ENCODE results near the gene CAMSAP1. TPM values are rescaled to one million over a fixed set of nuclear protein-coding genes. Genes with fewer than 3 reads are reported as not detected.

CAMSAP1 gene
- total and polyA plus RNA-seq, 10 of the 15 experiments (the other 5 are each of a cell fraction or from before 2014, with no cell fraction given): 1.4 to 24.7 (median 8.0) TPM

DNA sequence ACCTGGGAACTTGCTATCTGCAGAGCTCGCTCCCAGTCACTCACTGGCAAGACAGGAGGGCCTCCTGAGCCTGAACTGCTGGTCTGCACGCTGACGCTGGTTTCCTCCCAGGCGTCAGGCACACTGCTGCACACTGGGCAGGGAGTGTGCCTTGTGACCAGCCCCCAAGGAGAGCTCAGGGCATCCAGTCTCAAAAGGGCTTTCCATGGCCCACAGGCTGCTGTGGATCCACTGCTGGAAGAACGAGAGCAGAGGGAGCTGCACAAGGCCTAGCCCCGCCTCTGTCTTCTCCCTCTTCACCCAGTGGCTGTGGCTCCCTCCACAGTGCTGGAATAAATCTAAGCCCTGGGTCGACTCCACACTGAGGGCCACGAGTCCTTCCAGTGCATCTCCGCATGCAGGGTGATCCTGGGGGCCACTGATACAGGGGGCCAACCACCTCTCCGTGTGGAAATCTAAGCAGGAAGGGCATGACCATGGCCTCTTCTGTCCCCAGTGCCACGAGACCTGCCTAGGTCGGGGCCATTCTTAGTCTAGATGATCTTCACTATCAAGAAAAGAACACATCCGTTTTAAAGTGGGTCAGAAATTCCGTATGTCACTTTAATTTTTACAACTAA, 93.6 kb downstream of the CAMSAP1 start:
- no peaks in the 10 kb centered on the region for H3K4me1 ChIP-seq (ENCODE audit: control insufficient read depth, insufficient read depth, low read length)
- intact Hi-C loops (cut with micrococcal nuclease; ENCODE audit: unreplicated experiment) (no loop called here), in situ Hi-C loops (cut with MboI) (no loop called here)
- CTCF ChIA-PET: no interaction called here
- H3K4me3 ChIP-seq: no peak overlapping the region
- no peak for DNase-seq (ENCODE audit: low read depth, low spot score)
- H3K9me3 ChIP-seq (replicated peaks; ENCODE audit: control insufficient read depth, insufficient read depth, low read length): no peaks in the 10 kb centered on the region
- no peak for FAIRE-seq
- no peaks in the 10 kb centered on the region for H3K79me2 ChIP-seq (ENCODE audit: control insufficient read depth, insufficient read depth, low read length)
- 88% methylated on average over 14 of the region's 14 CpGs for WGBS (ENCODE audit: insufficient coverage, insufficient replicate concordance, low lambda C conversion rate, missing lambda C conversion rate)
- no peak overlapping the region for H3K27ac ChIP-seq (ENCODE audit: control insufficient read depth, insufficient read depth)
- TF ChIP-seq, protein P1, sequence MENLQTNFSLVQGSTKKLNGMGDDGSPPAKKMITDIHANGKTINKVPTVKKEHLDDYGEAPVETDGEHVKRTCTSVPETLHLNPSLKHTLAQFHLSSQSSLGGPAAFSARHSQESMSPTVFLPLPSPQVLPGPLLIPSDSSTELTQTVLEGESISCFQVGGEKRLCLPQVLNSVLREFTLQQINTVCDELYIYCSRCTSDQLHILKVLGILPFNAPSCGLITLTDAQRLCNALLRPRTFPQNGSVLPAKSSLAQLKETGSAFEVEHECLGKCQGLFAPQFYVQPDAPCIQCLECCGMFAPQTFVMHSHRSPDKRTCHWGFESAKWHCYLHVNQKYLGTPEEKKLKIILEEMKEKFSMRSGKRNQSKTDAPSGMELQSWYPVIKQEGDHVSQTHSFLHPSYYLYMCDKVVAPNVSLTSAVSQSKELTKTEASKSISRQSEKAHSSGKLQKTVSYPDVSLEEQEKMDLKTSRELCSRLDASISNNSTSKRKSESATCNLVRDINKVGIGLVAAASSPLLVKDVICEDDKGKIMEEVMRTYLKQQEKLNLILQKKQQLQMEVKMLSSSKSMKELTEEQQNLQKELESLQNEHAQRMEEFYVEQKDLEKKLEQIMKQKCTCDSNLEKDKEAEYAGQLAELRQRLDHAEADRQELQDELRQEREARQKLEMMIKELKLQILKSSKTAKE (IDR thresholded peaks at IDR 0.05; ENCODE audit: low read depth, poor library complexity, severe bottlenecking): no peak
- TF ChIP-seq ZZZ3 (IDR thresholded peaks at IDR 0.05; ENCODE audit: control insufficient read depth, insufficient read length, low read depth): no peak
- TF ChIP-seq YY1 (IDR thresholded peaks at IDR 0.05; ENCODE audit: low read depth, low read length): no peak
- TF ChIP-seq BACH1 (IDR thresholded peaks at IDR 0.05; ENCODE audit: borderline replicate concordance): no peak
- POLR2A ChIA-PET: no interaction called here
- SMC1A ChIA-PET (ENCODE audit: uncharacterized antibody, unreplicated experiment): no interaction called here
- no peak for ATAC-seq
- H4K20me1 ChIP-seq (ENCODE audit: control insufficient read depth, insufficient read depth): no peaks in the 10 kb centered on the region; the same call in 1 of the 2 replicates
- peaks cover 19 to 28% of the 10 kb centered on the region in 2 experiments for H3K36me3 ChIP-seq (ENCODE audit: control insufficient read depth in 2 of 2, insufficient read depth in 2 of 2, low read length in 1 of 2)
- RAD21 ChIA-PET (ENCODE audit: unreplicated experiment): no interaction called here
- no peak overlapping the region for H3K4me2 ChIP-seq (ENCODE audit: control insufficient read depth, insufficient read depth)
- H3K27me3 ChIP-seq (replicated peaks in 1 of 2; ENCODE audit: control insufficient read depth in 2 of 2, insufficient read depth in 2 of 2, low read length in 1 of 2): no peaks in the 10 kb centered on the region
- H3K9ac ChIP-seq (ENCODE audit: control insufficient read depth, insufficient read depth, low read length): no peak overlapping the region
- BruUV-seq (replicated peaks): no TSS peak
- no peak overlapping the region for H2AFZ ChIP-seq (ENCODE audit: control insufficient read depth, low read depth, low read length)

DNA sequence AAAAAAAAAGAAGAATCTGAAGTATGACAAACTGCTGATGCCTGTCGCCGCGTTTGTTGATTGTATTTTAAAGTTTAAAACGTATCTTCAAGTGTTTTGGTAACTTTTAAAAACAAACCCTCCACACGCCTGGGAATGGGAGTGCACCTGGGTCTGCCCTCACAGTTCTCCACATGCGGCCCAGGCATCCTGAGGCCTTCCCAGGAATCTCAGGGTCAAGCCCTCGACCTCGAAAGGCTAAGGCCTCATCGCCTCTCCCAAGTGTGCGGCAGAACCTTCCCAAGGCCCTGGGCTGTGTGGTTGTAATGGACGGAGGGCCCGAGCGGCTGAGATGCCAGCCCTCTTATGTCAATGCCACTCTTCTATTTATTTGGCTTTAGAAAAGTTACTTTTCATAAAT, 94.4 kb downstream of the CAMSAP1 start:
- no peaks in the 10 kb centered on the region; the same call in 1 of the 2 replicates for H4K20me1 ChIP-seq (ENCODE audit: control insufficient read depth, insufficient read depth)
- FAIRE-seq (no peak), ATAC-seq (no peak), DNase-seq (ENCODE audit: low read depth, low spot score) (no peak)
- H3K36me3 ChIP-seq (ENCODE audit: control insufficient read depth in 2 of 2, insufficient read depth in 2 of 2, low read length in 1 of 2): peaks cover 19 to 22% of the 10 kb centered on the region in 2 experiments
- no peaks in the 10 kb centered on the region for H3K79me2 ChIP-seq (ENCODE audit: control insufficient read depth, insufficient read depth, low read length)
- no peaks in the 10 kb centered on the region for H3K9me3 ChIP-seq (replicated peaks; ENCODE audit: control insufficient read depth, insufficient read depth, low read length)
- no peak overlapping the region for H3K9ac ChIP-seq (ENCODE audit: control insufficient read depth, insufficient read depth, low read length)
- no peak overlapping the region for H3K27ac ChIP-seq (ENCODE audit: control insufficient read depth, insufficient read depth)
- H3K27me3 ChIP-seq (replicated peaks in 1 of 2; ENCODE audit: control insufficient read depth in 2 of 2, insufficient read depth in 2 of 2, low read length in 1 of 2): no peaks in the 10 kb centered on the region
- in situ Hi-C loops (cut with MboI): no loop called here
- no TSS peak for BruUV-seq (replicated peaks)
- ChIA-PET POLR2A (no interaction called here), RAD21 (ENCODE audit: unreplicated experiment) (no interaction called here), CTCF (no interaction called here), SMC1A (ENCODE audit: uncharacterized antibody, unreplicated experiment) (no interaction called here)
- H3K4me2 ChIP-seq (ENCODE audit: control insufficient read depth, insufficient read depth): no peak overlapping the region
- WGBS (ENCODE audit: insufficient coverage, insufficient replicate concordance, low lambda C conversion rate, missing lambda C conversion rate): 98% methylated on average over 13 of the region's 13 CpGs
- no peak overlapping the region for H2AFZ ChIP-seq (ENCODE audit: control insufficient read depth, low read depth, low read length)
- H3K4me1 ChIP-seq (ENCODE audit: control insufficient read depth, insufficient read depth, low read length): no peaks in the 10 kb centered on the region
- no peak overlapping the region for H3K4me3 ChIP-seq
- intact Hi-C loops (cut with micrococcal nuclease; ENCODE audit: unreplicated experiment): no loop called here
- no peak for TF ChIP-seq ZSCAN29 (IDR thresholded peaks at IDR 0.05)
- TF ChIP-seq BCL11A (IDR thresholded peaks at IDR 0.05; ENCODE audit: low read depth, low read length): no peak
- no peak for TF ChIP-seq SMC3 (IDR thresholded peaks at IDR 0.05; ENCODE audit: borderline replicate concordance, low read length)
- TF ChIP-seq MEF2A (IDR thresholded peaks at IDR 0.05; ENCODE audit: insufficient read depth, low read depth, low read length): no peak
- TF ChIP-seq MTA2 (IDR thresholded peaks at IDR 0.05; ENCODE audit: low read depth): no peak
- TF ChIP-seq, protein P2, sequence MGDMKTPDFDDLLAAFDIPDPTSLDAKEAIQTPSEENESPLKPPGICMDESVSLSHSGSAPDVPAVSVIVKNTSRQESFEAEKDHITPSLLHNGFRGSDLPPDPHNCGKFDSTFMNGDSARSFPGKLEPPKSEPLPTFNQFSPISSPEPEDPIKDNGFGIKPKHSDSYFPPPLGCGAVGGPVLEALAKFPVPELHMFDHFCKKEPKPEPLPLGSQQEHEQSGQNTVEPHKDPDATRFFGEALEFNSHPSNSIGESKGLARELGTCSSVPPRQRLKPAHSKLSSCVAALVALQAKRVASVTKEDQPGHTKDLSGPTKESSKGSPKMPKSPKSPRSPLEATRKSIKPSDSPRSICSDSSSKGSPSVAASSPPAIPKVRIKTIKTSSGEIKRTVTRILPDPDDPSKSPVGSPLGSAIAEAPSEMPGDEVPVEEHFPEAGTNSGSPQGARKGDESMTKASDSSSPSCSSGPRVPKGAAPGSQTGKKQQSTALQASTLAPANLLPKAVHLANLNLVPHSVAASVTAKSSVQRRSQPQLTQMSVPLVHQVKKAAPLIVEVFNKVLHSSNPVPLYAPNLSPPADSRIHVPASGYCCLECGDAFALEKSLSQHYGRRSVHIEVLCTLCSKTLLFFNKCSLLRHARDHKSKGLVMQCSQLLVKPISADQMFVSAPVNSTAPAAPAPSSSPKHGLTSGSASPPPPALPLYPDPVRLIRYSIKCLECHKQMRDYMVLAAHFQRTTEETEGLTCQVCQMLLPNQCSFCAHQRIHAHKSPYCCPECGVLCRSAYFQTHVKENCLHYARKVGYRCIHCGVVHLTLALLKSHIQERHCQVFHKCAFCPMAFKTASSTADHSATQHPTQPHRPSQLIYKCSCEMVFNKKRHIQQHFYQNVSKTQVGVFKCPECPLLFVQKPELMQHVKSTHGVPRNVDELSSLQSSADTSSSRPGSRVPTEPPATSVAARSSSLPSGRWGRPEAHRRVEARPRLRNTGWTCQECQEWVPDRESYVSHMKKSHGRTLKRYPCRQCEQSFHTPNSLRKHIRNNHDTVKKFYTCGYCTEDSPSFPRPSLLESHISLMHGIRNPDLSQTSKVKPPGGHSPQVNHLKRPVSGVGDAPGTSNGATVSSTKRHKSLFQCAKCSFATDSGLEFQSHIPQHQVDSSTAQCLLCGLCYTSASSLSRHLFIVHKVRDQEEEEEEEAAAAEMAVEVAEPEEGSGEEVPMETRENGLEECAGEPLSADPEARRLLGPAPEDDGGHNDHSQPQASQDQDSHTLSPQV (IDR thresholded peaks at IDR 0.05): no peak
